ENCODE measurements around the gene ZKSCAN2.

Gene ZKSCAN2

DNA sequence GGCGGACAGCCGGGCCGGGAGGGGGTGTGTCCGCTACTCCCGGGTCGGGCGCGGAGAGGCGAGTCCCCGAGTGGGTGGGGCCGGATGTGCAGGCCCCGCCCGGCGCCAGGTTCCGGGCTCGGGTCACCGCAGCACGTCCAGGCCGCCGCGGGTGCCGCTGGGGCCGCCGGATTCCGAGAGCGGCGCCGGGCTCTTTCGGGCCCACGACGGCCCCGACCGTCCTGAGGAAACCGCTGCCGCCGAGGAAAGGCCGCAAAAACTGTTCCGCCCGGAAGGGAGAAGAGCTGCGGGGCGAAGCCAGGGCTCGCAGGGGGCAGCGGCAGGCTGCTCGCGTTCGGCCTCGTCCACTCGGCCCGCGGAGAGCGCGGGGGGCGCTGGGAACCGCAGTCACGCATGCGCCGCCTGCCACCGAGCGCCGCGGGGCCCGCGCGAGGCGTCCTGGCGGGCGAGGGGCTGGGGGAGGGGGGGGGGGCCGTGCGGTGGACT lies at the start of gene ZKSCAN2:
Gene ZKSCAN2, minus strand, starts transcription at position 376 of the 486 bp plus-strand sequence. CDS start 718 bp downstream, outside the sequence.
- DNase-seq (ENCODE audit: low read depth) = peak; percentile 77

DNA sequence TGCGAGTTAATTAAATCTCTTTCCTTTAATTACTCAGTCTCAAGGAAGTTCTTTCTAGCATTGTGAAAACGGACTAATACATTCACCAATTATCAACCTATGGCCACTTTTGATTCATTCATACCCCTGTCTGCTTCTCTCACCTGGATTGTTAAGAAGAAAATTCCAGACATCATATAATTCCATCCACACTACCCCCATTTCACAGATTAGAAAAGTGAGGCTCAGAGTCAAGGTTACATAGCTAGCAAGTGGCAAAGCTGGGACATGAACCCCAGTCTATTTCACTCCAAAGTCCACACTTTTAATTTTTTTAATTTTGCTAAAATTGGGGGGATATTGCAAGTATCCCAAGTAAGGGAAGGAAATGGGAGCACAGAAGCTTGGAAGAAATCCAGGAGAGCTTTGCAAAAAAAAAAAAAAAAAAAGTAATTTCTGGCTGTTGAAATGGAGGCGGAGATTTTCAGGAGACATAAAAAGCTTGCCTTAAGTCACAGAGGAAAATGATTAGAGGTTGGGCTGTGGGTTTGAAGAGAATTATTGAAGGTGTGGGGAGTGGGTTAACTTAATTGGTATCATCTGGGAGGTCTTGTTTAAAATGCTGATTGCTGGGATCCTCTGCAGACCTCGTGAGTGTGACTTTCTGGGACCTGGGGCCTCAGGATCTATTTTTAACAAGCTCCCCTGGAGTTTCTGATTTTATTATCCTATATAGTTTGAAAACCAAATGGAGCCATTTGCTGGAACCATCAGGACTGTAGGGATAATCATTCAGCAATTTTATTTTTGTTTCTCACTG lies 42.3 kb upstream of the ZKSCAN2 start:
- DNase-seq (ENCODE audit: low read depth) = no peak

DNA sequence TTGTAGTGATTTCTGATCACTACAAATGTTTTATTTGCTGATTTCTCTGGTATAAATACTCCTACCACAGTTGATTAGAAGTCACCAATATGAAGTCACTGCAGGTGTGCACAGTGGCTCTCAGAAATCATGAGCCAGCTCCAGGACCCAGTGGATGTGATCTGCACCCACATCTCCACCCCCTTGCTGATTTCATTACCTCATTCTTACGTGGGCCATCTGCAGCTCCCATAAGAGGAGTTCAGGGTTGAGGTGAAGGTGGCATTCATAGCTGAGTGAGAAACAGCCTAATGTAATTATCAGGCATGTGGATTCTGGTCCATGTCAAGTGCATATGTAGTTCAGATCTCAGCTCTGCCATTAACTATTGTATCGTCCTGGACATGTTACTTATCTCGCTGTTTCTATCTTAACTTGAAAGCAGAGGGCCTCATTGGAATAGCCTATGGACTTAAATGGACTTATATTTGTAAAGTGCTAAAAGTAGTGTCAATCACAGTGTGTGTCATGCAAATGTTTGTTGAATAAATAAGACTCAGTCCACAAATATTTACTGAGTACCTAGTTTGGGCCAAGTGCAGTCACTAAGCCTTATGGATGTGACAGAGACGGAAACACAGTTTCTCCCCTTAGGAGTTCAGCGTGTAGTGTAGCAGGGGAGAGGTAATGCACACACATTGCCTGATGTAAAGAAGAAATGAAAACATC lies 40.7 kb upstream of the ZKSCAN2 start:
- no peak for DNase-seq (ENCODE audit: low read depth)

DNA sequence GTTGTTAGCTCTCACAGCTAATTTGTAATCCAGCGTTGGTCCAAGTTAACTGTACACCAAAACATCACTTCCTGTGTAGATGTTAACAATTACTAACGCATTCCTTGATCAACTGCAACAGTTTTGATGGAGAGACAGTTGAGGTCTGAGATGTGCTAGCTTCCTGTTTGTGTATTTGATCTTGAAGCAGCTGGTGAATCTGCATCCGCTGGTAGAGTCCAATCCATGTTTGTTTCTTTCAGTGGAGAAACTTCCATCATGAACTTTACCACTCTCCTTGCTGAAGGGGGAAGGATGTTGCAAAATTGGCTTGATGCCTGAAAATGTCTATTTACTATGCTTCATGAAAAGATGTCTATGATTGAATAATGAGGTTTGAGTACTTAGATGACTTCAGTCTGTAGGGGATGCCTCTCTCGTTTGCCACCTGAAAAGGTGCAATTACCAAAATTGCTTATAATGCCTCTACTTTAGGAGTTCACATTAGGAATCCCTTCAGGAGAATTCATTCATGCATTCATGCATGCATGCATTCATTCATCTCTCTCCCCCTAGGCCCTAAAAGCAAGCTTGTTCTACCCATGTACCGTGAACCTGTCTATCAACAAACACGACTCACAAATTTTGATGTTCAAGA lies 39.6 kb upstream of the ZKSCAN2 start:
- no peak for DNase-seq (ENCODE audit: low read depth)

DNA sequence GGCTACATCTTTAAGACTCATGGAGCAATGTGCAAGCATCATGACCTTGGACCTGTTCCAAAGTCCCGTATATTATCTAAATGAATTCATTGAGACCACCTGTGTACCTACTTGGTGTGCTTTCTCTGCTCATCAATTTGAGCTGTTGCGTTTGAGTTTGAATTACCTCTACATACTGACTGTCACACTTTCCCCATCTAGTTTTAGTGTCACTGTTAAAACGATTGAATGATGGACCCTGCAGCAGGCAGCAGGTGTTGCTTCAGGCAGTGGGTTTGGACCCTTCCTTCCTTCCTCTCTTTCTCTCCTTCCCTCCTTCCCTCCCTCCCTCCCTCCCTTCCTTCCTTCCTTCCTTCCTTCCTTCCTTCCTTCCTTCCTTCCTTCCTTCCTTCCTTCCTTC lies 33.9 kb upstream of the ZKSCAN2 start:
- DNase-seq (ENCODE audit: low read depth) = no peak

DNA sequence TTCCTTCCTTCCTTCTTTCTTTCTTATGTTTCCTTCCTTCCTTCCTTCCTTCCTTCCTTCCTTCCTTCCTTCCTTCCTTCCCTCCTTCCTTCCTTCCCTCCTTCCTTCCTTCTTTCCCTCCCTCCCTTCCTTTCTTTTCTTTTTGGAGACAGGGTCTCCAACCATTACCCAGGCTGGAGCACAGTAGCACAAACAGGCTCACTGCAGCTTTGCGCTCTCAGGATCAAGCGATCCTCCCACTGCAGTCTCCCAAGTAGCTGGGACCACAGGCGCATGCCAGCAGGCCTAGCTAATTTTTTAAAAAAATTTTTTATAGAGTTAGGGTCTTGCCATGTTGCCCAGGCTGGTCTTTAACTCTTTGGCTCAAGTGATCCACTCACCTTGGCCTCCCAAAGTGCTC lies 31.8 kb upstream of the ZKSCAN2 start:
- DNase-seq (ENCODE audit: low read depth) = no peak

DNA sequence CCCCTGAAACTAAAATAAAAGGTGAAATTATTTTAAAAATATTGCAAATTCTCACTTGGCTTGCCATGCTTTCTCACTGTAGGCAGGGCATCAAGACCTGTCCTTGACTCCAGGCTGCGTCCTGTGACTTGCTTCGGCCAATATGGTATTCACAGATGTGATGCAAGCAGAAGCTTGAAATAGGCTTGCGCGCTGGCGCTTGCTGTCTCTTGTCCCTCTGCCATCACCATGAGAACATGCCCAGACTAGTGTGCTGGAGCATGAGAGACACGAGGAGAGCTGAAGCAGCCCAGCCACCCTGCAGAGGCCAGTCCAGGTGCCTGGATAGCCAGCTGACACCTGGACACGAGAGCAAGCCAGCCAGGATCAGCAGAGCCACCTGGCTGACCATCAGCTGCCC lies 21.8 kb upstream of the ZKSCAN2 start:
- no peak for DNase-seq (ENCODE audit: low read depth)

DNA sequence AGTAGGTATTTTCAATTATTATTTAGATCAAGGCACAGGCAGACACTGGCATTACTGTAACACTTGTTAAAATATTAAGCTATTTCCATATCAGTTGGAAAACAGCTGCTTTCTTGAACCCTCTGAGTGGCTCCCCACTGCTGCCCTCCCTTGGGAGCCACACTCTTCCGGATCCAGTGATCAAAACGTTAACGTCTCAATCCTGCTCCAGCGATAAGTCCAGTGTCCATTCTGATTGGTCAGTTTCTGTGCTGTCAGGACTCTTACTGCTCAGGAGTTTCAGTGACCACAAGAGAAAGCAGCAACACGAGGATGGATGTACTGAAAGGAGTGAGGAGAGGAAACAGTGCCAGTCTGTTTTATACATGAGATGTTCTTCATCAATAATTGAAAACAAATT lies 13.8 kb upstream of the ZKSCAN2 start:
- DNase-seq (ENCODE audit: low read depth) = no peak

DNA sequence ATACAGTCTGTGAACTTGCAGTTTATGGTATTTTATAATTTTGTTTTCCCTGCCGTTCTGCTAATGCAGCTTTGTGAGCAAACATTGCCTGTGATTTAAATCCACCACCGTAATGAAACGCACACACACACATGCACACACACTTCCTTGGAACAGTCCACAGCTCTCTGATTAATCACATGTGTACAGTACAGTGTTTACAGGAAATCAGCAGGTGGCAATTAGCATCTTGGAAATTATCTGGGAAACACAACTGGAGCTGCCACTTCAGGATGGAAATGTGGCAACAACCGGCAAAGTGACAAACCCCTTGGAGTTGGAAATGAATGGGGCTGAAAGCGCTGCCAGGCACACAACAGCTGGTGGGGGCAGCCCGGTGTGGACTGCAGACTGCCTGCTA lies 12.9 kb upstream of the ZKSCAN2 start:
- no peak for DNase-seq (ENCODE audit: low read depth)

DNA sequence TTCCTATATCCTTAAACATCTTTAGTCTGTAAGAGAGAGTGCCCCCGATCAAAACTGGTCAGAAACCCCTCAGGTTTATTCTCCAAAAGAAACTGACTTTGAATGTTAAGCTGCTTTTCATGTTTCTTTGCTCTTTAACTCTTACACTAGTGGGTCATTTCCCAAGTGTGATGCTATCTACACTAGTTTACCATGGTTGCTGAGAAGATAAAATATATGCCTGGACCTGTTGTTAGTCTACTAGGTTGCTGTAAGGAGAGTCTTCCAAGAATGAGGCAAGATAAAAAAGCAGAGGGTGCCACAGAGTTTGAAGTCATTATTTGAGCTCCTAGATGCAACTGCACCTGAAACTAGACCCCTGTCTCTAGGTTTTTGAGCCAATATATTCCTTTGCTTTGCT lies 12.2 kb upstream of the ZKSCAN2 start:
- DNase-seq (ENCODE audit: low read depth) = no peak

DNA sequence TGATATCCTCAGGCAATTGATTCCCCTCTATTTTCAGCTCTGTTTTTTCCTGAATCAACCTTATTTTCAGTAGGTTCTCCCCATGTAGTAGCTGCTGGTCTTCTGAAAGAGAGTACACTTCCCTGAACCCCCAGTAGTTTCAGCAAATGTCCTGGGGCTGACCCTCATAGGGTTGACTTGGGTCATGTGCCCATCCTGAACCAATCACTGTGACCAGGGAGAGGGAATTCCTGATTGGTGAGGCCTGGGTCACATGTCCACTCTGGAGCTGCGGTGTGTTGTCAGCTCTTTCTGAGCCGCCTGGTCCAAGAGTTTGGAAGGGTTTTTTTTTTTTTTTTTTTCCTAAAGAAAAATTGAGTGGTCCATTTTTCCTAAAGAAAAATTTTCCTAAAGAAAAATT lies 8.3 kb upstream of the ZKSCAN2 start:
- no peak for DNase-seq (ENCODE audit: low read depth)

DNA sequence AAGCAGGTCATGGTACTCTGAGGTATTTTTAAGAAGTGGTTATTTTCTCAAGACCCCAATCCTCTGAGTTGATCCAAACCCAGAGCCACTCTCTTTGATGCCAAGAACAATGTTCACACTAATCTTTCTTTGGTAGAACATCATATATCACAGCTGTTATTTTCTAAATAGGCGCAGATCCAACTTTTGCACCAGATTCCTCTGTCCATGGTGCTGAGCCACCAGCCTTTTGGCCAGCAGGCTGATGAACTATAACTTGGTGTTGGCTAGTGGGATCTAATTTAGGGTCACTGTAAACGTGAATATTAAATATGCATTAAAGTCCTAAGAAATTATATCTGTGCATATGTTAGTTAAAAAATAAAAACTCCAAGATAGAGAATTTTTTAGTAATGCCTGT lies 7.0 kb upstream of the ZKSCAN2 start:
- no peak for DNase-seq (ENCODE audit: low read depth)

DNA sequence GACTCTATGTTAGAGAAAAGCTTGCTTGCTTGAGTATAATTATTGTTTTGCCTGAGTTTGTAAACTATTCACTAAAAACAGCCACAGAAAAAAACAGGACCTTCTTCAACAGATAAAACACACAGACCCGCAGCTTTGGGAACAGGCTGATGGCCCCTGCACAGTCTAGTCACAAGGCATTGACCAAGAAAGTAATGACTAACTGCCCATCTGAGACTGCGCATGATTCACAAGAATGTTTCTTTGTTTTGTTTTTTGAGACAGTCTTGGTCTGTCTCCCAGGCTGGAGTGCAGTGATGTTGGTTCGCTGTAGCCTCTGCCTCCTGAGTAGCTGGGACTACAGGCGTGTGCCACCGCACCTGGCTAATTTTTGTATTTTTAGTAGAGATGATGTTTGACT lies 2.8 kb upstream of the ZKSCAN2 start:
- no peak for DNase-seq (ENCODE audit: low read depth)

DNA sequence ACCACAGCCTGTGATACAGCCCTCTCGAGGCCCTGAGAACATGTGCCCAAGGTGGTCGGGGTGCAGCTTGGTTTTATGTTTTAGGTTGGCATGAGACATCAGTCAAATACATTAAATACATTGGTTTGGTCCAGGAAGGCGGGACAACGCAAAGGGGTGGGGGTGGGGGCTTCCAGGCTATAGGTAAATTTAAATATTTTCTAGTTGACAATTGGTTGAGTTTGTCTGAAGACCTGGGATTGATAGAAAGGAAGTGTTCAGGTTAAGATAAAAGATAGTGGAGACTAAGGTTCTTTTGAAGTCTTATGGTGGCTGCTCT lies 1.2 kb upstream of the ZKSCAN2 start:
- no peak for DNase-seq (ENCODE audit: low read depth)

DNA sequence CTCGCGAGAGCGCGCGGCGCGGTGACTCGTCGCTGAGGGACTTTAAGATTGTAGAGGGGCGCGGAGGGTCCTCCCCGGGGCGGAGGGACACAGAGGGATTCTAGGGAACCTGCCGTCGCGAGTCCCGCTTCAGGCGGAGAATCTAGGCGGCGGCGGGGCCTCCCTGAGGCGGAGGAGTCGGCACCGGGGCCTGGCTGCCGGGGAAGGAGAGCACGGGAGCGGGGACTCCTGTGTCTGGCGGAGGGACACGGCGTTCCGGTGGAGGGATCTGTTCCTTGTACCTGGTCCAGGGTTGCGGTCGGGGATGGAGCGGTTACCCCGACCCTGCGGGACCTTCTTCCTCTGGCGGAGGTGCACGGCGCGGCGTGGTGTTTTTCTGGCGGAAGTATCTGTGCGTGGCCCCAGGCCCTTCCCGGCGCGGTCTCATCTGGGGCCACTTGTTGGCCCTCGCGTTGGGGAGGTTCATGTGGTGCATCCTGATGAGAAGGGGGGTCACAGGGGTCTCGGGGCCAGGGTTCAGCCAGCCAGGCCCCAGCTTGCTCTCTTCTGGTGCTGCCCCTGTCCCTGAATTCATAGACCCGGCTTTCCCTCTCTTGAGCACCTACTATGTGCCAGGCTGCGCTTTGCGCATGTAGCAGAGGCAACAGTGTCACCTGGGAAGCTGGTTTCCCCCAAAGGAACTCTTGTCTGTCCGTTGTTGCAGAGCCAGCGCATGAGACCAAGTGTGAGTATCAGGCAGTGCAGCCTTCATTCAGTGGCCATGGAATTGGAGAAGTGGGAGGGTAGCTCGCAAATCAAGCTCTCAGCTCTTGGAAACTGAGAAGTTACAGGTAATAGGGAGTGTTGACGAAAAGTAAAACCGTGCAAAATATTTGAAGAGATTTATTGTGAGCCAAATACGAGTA lies 563 bp upstream of the ZKSCAN2 start:
- peak; percentile 47 for DNase-seq (ENCODE audit: low read depth)

DNA sequence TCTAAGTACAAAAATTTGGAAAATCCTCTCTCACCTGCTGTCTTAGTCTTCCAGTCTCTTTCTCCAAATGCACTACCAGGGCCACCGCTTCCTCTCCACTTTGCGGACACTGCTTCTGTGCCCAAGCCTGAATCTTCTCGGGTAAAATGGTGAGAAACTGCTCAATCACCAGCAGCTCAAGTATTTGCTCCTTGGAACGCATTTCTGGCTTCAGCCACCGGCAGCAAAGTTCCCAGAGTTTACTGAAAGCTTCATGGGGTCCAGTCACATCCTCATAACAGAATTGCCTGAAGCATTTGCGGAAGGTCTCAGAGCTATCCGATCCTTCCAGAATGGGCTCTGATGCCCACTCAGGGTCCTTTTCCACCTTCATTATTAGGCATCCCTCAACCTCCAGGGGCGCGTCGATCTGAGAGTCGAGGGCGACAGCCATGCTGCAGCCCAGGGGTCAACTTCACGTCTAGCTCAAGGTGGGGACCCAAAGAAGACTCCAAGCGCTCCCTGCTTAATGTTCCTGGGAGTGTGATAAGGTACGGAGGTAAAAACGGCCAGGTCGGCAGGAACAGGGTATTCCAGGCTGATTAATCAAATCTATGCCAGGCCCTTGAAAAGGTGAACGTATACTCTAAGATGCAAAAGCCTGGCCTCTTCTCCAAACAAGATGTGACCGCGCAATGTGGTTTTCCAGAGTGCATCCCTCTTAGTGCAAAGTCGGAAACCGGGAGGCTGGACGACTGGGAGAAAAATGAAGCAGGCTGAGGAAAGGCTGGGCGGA lies 763 bp downstream of the ZKSCAN2 start:
- DNase-seq (ENCODE audit: low read depth) = no peak

DNA sequence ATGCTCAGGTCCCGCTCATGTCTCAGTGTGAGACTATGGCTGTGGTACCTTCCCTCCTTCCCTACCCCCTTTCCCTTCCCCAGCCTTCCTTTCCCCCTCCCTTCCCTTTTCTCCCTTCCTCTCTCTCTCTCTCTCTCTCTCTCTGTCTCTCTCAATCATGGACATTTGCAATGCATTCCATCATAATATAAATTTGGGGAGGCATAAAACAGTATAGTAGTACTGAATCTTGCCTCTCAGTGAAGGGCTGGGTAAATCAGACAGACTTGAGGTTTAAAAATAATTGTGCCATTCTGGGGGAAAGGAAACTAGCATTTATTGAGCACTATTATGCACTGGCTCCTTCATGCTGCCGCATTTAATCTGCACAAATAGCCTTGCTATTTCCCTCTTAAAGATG lies 4.3 kb downstream of the ZKSCAN2 start:
- no peak for DNase-seq (ENCODE audit: low read depth)

DNA sequence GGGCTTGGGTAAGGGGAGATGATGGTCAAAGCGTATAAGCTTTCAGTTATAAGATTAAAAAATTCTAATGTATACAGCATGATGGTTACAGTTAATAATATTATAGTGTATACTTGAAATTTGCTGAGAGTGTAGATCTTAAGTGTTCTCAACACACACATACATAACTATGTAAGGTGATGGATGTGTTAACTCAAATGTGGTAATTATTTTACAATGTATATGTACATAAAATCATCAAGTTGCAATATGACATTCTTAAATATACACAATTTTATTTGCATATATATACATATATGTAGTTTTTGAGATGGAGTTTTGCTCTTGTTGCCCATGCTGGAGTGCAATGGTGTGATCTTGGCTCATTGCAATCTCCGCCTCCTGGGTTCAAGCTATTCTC lies 7.2 kb downstream of the ZKSCAN2 start:
- no peak for DNase-seq (ENCODE audit: low read depth)

DNA sequence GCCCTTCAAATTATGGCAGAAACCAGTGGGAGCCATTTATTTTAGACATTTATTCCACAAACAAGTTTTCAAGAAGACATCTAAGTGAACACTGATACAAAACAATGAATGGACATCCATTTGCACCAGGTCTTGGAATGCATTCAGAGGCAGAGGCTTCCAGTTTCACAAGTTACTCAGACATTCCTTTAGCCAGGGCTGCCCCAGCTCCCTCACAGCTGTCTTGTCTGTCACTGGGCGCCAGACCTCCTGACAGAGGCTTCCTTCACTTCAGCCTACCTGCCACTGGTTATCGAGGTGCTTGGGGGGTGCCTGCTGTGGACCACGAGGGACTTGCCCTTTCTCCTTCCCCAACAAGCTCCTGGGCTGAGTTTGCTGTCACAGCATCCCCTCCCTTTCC lies 21.7 kb downstream of the ZKSCAN2 start:
- no peak for DNase-seq (ENCODE audit: low read depth)

DNA sequence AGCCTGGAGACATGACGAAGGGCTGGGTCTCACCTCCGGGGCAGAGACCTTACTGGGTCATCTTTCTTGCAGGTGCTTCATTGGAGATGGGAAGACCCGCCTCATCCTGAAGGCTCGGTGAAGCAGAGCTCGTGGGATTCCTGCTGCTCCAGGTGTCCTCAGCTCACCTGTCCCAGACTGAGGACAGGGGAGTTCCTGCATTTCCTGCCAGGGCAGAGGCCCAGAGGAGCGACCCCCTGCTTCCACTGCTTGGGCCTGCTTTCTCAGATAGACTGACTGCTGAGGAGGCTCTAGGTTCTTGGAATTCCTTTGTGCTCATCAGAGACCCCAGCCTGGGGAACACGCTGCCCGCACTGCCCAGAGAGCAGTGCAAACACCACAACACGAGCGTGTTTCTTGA lies 29.3 kb downstream of the ZKSCAN2 start:
- DNase-seq (ENCODE audit: low read depth) = no peak

DNA sequence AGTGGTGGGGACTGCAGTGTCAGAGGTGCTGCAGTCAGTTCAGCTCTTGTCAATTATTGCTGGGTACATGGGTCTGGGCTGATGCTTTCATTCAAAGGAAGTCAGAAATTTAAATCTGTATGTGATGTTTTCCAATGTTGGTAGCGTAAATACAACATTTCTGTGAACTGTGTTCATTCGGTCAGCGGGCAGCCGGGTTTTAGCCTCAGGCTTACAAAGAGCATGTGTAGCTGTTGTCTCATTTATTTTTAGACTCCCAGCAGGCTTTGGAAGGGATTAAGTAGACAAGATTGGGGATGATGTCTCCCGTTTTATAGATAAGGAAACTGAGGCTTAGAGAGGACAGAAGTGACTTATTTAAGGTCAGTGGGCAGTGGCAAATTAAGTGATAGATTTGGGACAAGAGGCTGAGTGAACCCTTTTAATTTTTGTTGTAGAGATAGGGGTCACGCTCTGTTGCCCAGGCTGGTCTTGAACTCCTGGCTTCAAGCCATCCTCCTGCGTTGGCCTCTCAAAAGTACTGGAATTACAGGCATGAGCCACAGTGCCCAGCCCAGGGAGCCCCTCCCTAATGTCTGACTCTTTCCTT lies 32.8 kb downstream of the ZKSCAN2 start:
- DNase-seq (ENCODE audit: low read depth) = no peak

Measured in activated T-helper 1 cell treated with Interleukin-2 at 50 U/mL for 16 hours (primary cell).